B cell (primary cell): ENCODE data around the gene CTNNA1. TPM values are rescaled to one million over a fixed set of nuclear protein-coding genes. Genes with fewer than 3 reads are reported as not detected.

Experiments
- ATAC-seq: fragments of 200-7000 bp; cut with Tn5 transposase; one replicate; pipeline ENCODE4 v1.10.0; 2021; ENCODE audit warnings: low read depth, mild to moderate bottlenecking, moderate number of reproducible peaks, moderate library complexity
- CTCF ChIA-PET: fragments of 350-600 bp; sonication (Branson Sonifier 250); formaldehyde crosslinking; loops from one replicate; lab custom pipeline; 2021; ENCODE audit warnings: antibody characterized with exemption, inconsistent platforms; lab: Charles Lee
- POLR2A ChIA-PET: fragments of 350-600 bp; sonication (Branson Sonifier 250); formaldehyde crosslinking; loops from one replicate; lab custom pipeline; 2021; ENCODE audit warnings: antibody characterized with exemption; lab: Charles Lee
- DNase-seq: peaks from one replicate; pipeline ENCODE4 v3.0.0; 2013
- H2AFZ ChIP-seq: 2 replicates; pipeline ENCODE4 v1.6.1; 2012; ENCODE audit warnings: mild to moderate bottlenecking, low read depth, low read length; ENCODE audit not compliant: insufficient read depth, poor library complexity, severe bottlenecking
- H3K27ac ChIP-seq, 2 donors: 1 replicate in 1 of 2; 2 replicates in 1 of 2; pipeline ENCODE4 v1.5.1; 2012 to 2013; ENCODE audit warnings: low read length in 2 of 2, mild to moderate bottlenecking in 2 of 2, moderate library complexity in 1 of 2
- H3K27me3 ChIP-seq, 4 experiments: fragments of 200-600 bp in 1 of 4; sonication (generic) in 1 of 4; replicated peaks in 1 of 4; 1 replicate in 2 of 4; 2 replicates in 2 of 4; pipeline versions ENCODE4 v1.6.1 to v1.7.0; 2013 to 2016; ENCODE audit warnings: low read length in 3 of 4, mild to moderate bottlenecking in 2 of 4, mixed read lengths in 1 of 4, moderate library complexity in 1 of 4; ENCODE audit not compliant: insufficient read depth in 4 of 4, control insufficient read depth in 3 of 4; ENCODE audit errors: control extremely low read depth in 1 of 4
- H3K36me3 ChIP-seq, 2 experiments: replicated peaks in 1 of 2; 1 replicate in 1 of 2; 2 replicates in 1 of 2; pipeline versions ENCODE4 v1.6.1 to v1.7.1; 2013; ENCODE audit warnings: low read length in 1 of 2; ENCODE audit not compliant: insufficient read depth in 2 of 2, control insufficient read depth in 1 of 2; ENCODE audit errors: control extremely low read depth in 1 of 2, extremely low read depth in 1 of 2
- H3K4me1 ChIP-seq, 2 donors: fragments of 200-600 bp in 1 of 2; sonication (generic) in 1 of 2; 1 replicate in 1 of 2; 2 replicates in 1 of 2; pipeline versions ENCODE4 v1.5.1 to v1.6.1; 2013 to 2017; ENCODE audit warnings: low read length in 2 of 2; ENCODE audit not compliant: control insufficient read depth in 2 of 2, insufficient read depth in 2 of 2
- H3K4me2 ChIP-seq: replicated peaks from 2 replicates; pipeline ENCODE3; 2012; ENCODE audit warnings: mild to moderate bottlenecking, low read depth, low read length; ENCODE audit not compliant: poor library complexity, severe bottlenecking
- H3K4me3 ChIP-seq, 5 experiments: fragments of 200-600 bp in 1 of 5; sonication (generic) in 1 of 5; 1 replicate in 3 of 5; 2 replicates in 2 of 5; pipeline versions ENCODE4 v1.5.1 to v1.7.0; 2011 to 2016; ENCODE audit warnings: low read length in 4 of 5, mild to moderate bottlenecking in 4 of 5, low read depth in 2 of 5, control low read depth in 1 of 5, moderate library complexity in 1 of 5; ENCODE audit not compliant: insufficient read depth in 1 of 5; ENCODE audit errors: control extremely low read depth in 1 of 5, extremely low read depth in 1 of 5
- H3K79me2 ChIP-seq: fragments of 200-600 bp; sonication (generic); one replicate; pipeline ENCODE4 v1.6.0; 2016; ENCODE audit warnings: low read length; ENCODE audit not compliant: control insufficient read depth, insufficient read depth
- H3K9ac ChIP-seq: fragments of 200-600 bp; sonication (generic); 2 replicates; pipeline ENCODE4 v1.6.1; 2017; ENCODE audit warnings: mild to moderate bottlenecking, low read length, moderate library complexity
- H3K9me3 ChIP-seq, 3 donors: one replicate each; pipeline versions ENCODE4 v1.6.1 to v1.7.1; 2013; ENCODE audit warnings: low read length in 2 of 3; ENCODE audit not compliant: control insufficient read depth in 2 of 3, insufficient read depth in 1 of 3; ENCODE audit errors: control extremely low read depth in 1 of 3
- H4K20me1 ChIP-seq: 2 replicates; pipeline ENCODE4 v1.6.0; 2012; ENCODE audit warnings: mild to moderate bottlenecking, low read length; ENCODE audit not compliant: insufficient read depth, control insufficient read depth, poor library complexity, severe bottlenecking
- H3K27ac Mint-ChIP-seq: one replicate; pipeline ENCODE4 v1.8.0; 2021; ENCODE audit warnings: mixed read lengths
- H3K27me3 Mint-ChIP-seq: one replicate; pipeline ENCODE4 v1.8.0; 2021; ENCODE audit warnings: mixed read lengths
- H3K4me1 Mint-ChIP-seq: one replicate; pipeline ENCODE4 v1.8.0; 2021; ENCODE audit warnings: mixed read lengths
- H3K4me3 Mint-ChIP-seq: one replicate; pipeline ENCODE4 v1.8.0; 2021; ENCODE audit warnings: mixed read lengths
- H3K9me3 Mint-ChIP-seq: one replicate; pipeline ENCODE4 v1.8.0; 2022; ENCODE audit warnings: mixed read lengths; ENCODE audit not compliant: insufficient read depth
- CTCF ChIP-seq: fragments of 200-600 bp; IDR thresholded peaks from one replicate; pipeline ENCODE4 v1.8.0; 2022; ENCODE audit warnings: antibody characterized with exemption, mild to moderate bottlenecking
- EZH2 ChIP-seq: IDR thresholded peaks from 2 replicates; pipeline ENCODE4 v1.6.1; 2012; ENCODE audit warnings: borderline replicate concordance, low read depth, mild to moderate bottlenecking, moderate library complexity, low read length; ENCODE audit not compliant: insufficient read depth, poor library complexity, severe bottlenecking
- WGBS: methylation state at CpG from one replicate; pipeline ENCODE4 v1.1.5; 2013; ENCODE audit warnings: missing lambda C conversion rate; ENCODE audit not compliant: insufficient coverage; 5-methylcytosine and 5-hydroxymethylcytosine counted together
- intact Hi-C: fragments of 100-400 bp; cut with micrococcal nuclease; formaldehyde crosslinking; loops from one replicate; pipeline ENCODE4 v1.10.0; 2022
- polyA plus RNA-seq: library from polyadenylated mRNA; depleted of rRNA; stranded (reverse); fragments of >200 nt; gene quantifications from 2 replicates; pipeline ENCODE4 v1.2.3, GENCODE V29; 2012
- total RNA-seq, 2 donors: library from RNA; stranded (reverse); fragments of 120-200 nt in 1 of 2; gene quantifications; 1 replicate in 1 of 2; 2 replicates in 1 of 2; pipeline versions ENCODE4 v1.2.3 to v1.2.4, GENCODE V29; 2013 to 2022

CTNNA1 gene
- total and polyA plus RNA-seq, 2 donors (not counting 1 experiment from before 2014, with no cell fraction given): 22.7 to 96.0 TPM

- H3K9me3 ChIP-seq: no peaks in the 10 kb centered on the region
- no peaks in the 10 kb centered on the region for H3K27me3 Mint-ChIP-seq
- POLR2A ChIA-PET: no interaction called here
- no peak for DNase-seq
- no peak overlapping the region for H3K4me3 ChIP-seq
- no peaks in the 10 kb centered on the region for H3K79me2 ChIP-seq
- intact Hi-C loops: no loop called here
- no peaks in the 10 kb centered on the region for H3K9me3 Mint-ChIP-seq
- no peaks in the 10 kb centered on the region for H4K20me1 ChIP-seq
- no peak for ATAC-seq
- no peaks in the 10 kb centered on the region for H3K36me3 ChIP-seq
- no peak overlapping the region for H3K4me3 Mint-ChIP-seq
- no peak for TF ChIP-seq EZH2
- no peak for TF ChIP-seq CTCF
- H3K4me1 Mint-ChIP-seq: no peaks in the 10 kb centered on the region
- WGBS: 100% methylated on average over 3 of the region's 5 CpGs
- no peak overlapping the region for H3K9ac ChIP-seq
- no peak overlapping the region for H3K4me2 ChIP-seq
- no peak overlapping the region for H3K27ac Mint-ChIP-seq
- H3K4me1 ChIP-seq: no peaks in the 10 kb centered on the region
- no peak overlapping the region for H2AFZ ChIP-seq
- H3K27me3 ChIP-seq: no peaks in the 10 kb centered on the region
- H3K27ac ChIP-seq: no peak overlapping the region
- CTCF ChIA-PET: no interaction called here
These were observed 216.2 kb downstream of the CTNNA1 start for GRCh38 chr5:138969323-138970002.

GRCh38 chr5:138972230-138972629 lies 219.0 kb downstream of the CTNNA1 start:
- ChIA-PET POLR2A (no interaction called here), CTCF (interaction anchor here (1.1 kb wide), 1 partner anchor 12 kb away, joined by 5 read pairs; no protein-coding TSS in a partner anchor)
- H3K27me3 ChIP-seq: no peaks in the 10 kb centered on the region
- H3K4me1 ChIP-seq: no peaks in the 10 kb centered on the region
- H3K9me3 ChIP-seq: no peaks in the 10 kb centered on the region
- H3K4me3 ChIP-seq: no peak overlapping the region
- no peaks in the 10 kb centered on the region for H3K36me3 ChIP-seq
- no peaks in the 10 kb centered on the region for H3K79me2 ChIP-seq
- H4K20me1 ChIP-seq: no peaks in the 10 kb centered on the region
- H3K4me1 Mint-ChIP-seq: no peaks in the 10 kb centered on the region
- DNase-seq (no peak), ATAC-seq (no peak)
- no peak overlapping the region for H3K27ac ChIP-seq
- TF ChIP-seq CTCF: no peak
- no peak for TF ChIP-seq EZH2
- H2AFZ ChIP-seq: no peak overlapping the region
- intact Hi-C loops: no loop called here
- no peaks in the 10 kb centered on the region for H3K27me3 Mint-ChIP-seq
- no peak overlapping the region for H3K9ac ChIP-seq
- H3K4me2 ChIP-seq: no peak overlapping the region
- H3K9me3 Mint-ChIP-seq: no peaks in the 10 kb centered on the region
- WGBS: 100% methylated on average over 1 of the region's 1 CpG
- H3K27ac Mint-ChIP-seq: no peak overlapping the region
- H3K4me3 Mint-ChIP-seq: no peak overlapping the region
